ENCODE results near the gene NAALADL2. TPM values are rescaled to one million over a fixed set of nuclear protein-coding genes. Genes with fewer than 3 reads are reported as not detected.

NAALADL2 gene
- total and polyA plus RNA-seq, 2 donors (not counting 1 experiment from before 2014, with no cell fraction given), result 8.8 to 11.6 TPM

- Histone ChIP-seq H4K20me1 (ENCODE audit: control insufficient read depth, extremely low read depth, insufficient read depth, low read length) (no peaks in the 10 kb centered on the region), H3K9me3 (ENCODE audit: control insufficient read depth, insufficient read depth, low read depth, low read length) (no peaks in the 10 kb centered on the region), H3K27me3 (ENCODE audit: control insufficient read depth, insufficient read depth, low read length) (no peaks in the 10 kb centered on the region), H3K4me2 (ENCODE audit: extremely low read depth, insufficient read depth, low read length) (no peak overlapping the region), H2AFZ (ENCODE audit: low read length) (no peak overlapping the region), H3K27ac (ENCODE audit: insufficient read depth, low read length) (no peak overlapping the region), H3K79me2 (ENCODE audit: control insufficient read depth, insufficient read depth, low read length) (no peaks in the 10 kb centered on the region), H3K4me3 (replicated peaks in 1 of 4; ENCODE audit: control extremely low read depth in 1 of 4, insufficient read depth in 1 of 4, low read depth in 3 of 4, low read length in 4 of 4) (no peak overlapping the region), H3K4me1 (ENCODE audit: control insufficient read depth, extremely low read depth, insufficient read depth, low read length) (no peaks in the 10 kb centered on the region), H3K9ac (ENCODE audit: insufficient read depth, low read length) (no peak overlapping the region), H3K36me3 (ENCODE audit: control insufficient read depth, insufficient read depth, low read length) (no peaks in the 10 kb centered on the region)
- no peak for DNase-seq (ENCODE audit: low read depth in 2 of 2)
- TF ChIP-seq CTCF (conservative IDR thresholded peaks at IDR 0.05 in 1 of 2, IDR thresholded peaks at IDR 0.05 in 1 of 2; ENCODE audit: low read depth in 1 of 2, low read length in 2 of 2) (no peak), EZH2 (IDR thresholded peaks at IDR 0.05; ENCODE audit: low read length, missing control alignments) (no peak)
Observed at GRCh38 chr3:175656461-175656860, 797.3 kb downstream of the NAALADL2 start.

GRCh38 chr3:175659670-175660350 is 800.7 kb downstream of the NAALADL2 start:
- H3K36me3 ChIP-seq (ENCODE audit: control insufficient read depth, insufficient read depth, low read length), result no peaks in the 10 kb centered on the region
- no peaks in the 10 kb centered on the region for H3K79me2 ChIP-seq (ENCODE audit: control insufficient read depth, insufficient read depth, low read length)
- H3K27me3 ChIP-seq (ENCODE audit: control insufficient read depth, insufficient read depth, low read length), result no peaks in the 10 kb centered on the region
- no peak for DNase-seq (ENCODE audit: low read depth in 2 of 2)
- no peak overlapping the region for H3K27ac ChIP-seq (ENCODE audit: insufficient read depth, low read length)
- H4K20me1 ChIP-seq (ENCODE audit: control insufficient read depth, extremely low read depth, insufficient read depth, low read length), result no peaks in the 10 kb centered on the region
- no peak overlapping the region for H3K4me2 ChIP-seq (ENCODE audit: extremely low read depth, insufficient read depth, low read length)
- H3K4me3 ChIP-seq (replicated peaks in 1 of 4; ENCODE audit: control extremely low read depth in 1 of 4, insufficient read depth in 1 of 4, low read depth in 3 of 4, low read length in 4 of 4), result no peak overlapping the region
- no peaks in the 10 kb centered on the region for H3K9me3 ChIP-seq (ENCODE audit: control insufficient read depth, insufficient read depth, low read depth, low read length)
- no peaks in the 10 kb centered on the region for H3K4me1 ChIP-seq (ENCODE audit: control insufficient read depth, extremely low read depth, insufficient read depth, low read length)
- H2AFZ ChIP-seq (ENCODE audit: low read length), result no peak overlapping the region
- no peak overlapping the region for H3K9ac ChIP-seq (ENCODE audit: insufficient read depth, low read length)
- no peak for TF ChIP-seq CTCF (conservative IDR thresholded peaks at IDR 0.05 in 1 of 2, IDR thresholded peaks at IDR 0.05 in 1 of 2; ENCODE audit: low read depth in 1 of 2, low read length in 2 of 2)
- no peak for TF ChIP-seq EZH2 (IDR thresholded peaks at IDR 0.05; ENCODE audit: low read length, missing control alignments)

- Histone ChIP-seq H3K4me3 (replicated peaks in 1 of 4; ENCODE audit: control extremely low read depth in 1 of 4, insufficient read depth in 1 of 4, low read depth in 3 of 4, low read length in 4 of 4) (no peak overlapping the region), H4K20me1 (ENCODE audit: control insufficient read depth, extremely low read depth, insufficient read depth, low read length) (no peaks in the 10 kb centered on the region), H3K4me2 (ENCODE audit: extremely low read depth, insufficient read depth, low read length) (no peak overlapping the region), H3K4me1 (ENCODE audit: control insufficient read depth, extremely low read depth, insufficient read depth, low read length) (no peaks in the 10 kb centered on the region), H2AFZ (ENCODE audit: low read length) (no peak overlapping the region), H3K27ac (ENCODE audit: insufficient read depth, low read length) (no peak overlapping the region), H3K36me3 (ENCODE audit: control insufficient read depth, insufficient read depth, low read length) (no peaks in the 10 kb centered on the region), H3K27me3 (ENCODE audit: control insufficient read depth, insufficient read depth, low read length) (no peaks in the 10 kb centered on the region), H3K9me3 (ENCODE audit: control insufficient read depth, insufficient read depth, low read depth, low read length) (no peaks in the 10 kb centered on the region), H3K79me2 (ENCODE audit: control insufficient read depth, insufficient read depth, low read length) (no peaks in the 10 kb centered on the region), H3K9ac (ENCODE audit: insufficient read depth, low read length) (no peak overlapping the region)
- DNase-seq (ENCODE audit: low read depth in 2 of 2), result no peak
- TF ChIP-seq EZH2 (IDR thresholded peaks at IDR 0.05; ENCODE audit: low read length, missing control alignments) (no peak), CTCF (conservative IDR thresholded peaks at IDR 0.05 in 1 of 2, IDR thresholded peaks at IDR 0.05 in 1 of 2; ENCODE audit: low read depth in 1 of 2, low read length in 2 of 2) (no peak)
Observed at GRCh38 chr3:175662815-175663214, 803.7 kb downstream of the NAALADL2 start.
